ENCODE data around the gene CRISPLD2. TPM values are rescaled to one million over a fixed set of nuclear protein-coding genes. Genes with fewer than 3 reads are reported as not detected.
A peak's percentile ranks its signal among the peaks of the same experiment; 100 is the strongest.

CRISPLD2 gene
- total RNA-seq, 1 experiment from 2014 or later = 3.0 TPM

DNA sequence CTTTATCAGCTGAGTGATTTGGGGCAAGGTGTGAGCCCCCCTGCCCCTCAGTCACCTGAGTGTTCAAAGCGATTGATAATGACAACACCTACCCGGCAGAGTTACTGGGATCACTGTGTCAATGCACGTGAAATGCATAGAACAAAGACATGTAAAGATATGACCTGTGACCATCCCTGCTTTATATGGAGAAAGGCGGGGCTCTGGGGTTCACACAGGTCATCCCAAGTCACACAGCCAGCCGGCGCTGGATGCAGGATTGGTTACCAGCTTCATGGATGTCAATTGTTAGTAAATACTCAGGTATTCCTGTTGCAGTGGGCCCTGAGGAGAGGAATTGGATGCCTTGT, 64.4 kb downstream of the CRISPLD2 start:
- no peak for DNase-seq (ENCODE audit: low read depth)

DNA sequence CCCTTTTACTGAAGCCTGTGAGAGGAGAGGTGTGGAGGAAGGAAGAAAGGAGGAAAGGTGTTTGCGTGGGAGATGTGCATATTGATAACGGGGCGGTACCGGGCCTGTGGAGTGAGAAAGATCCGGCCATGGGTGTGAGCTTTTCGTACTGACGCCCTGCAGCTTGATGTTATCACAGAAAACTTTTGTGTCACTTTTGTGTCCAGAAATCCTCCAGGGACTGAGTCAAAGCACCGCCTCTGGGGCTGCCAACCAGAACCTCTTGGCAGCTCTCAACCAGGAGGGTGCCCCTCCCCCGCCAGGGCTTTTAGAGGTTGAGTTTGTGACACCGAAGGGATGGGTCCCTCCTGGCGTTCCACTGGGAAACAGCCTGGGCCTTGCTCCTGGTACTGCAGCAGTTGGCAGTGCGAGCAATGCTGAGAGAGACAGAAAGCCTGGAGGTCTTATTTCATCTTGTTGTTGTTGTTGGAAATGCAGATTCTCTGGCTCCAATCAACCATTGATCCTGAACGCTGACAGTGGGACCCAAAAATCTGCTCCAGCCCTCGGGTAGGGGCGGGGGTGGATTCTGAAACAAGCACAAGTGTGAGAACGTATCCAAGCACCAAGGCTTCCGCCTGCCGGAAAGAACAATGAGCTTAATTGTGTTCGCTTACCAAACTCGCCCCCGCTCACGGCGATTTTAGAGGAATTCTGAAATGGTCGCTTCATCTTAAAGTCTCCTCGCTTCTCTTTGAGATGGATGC, 65.0 kb downstream of the CRISPLD2 start:
- no peak for DNase-seq (ENCODE audit: low read depth)

DNA sequence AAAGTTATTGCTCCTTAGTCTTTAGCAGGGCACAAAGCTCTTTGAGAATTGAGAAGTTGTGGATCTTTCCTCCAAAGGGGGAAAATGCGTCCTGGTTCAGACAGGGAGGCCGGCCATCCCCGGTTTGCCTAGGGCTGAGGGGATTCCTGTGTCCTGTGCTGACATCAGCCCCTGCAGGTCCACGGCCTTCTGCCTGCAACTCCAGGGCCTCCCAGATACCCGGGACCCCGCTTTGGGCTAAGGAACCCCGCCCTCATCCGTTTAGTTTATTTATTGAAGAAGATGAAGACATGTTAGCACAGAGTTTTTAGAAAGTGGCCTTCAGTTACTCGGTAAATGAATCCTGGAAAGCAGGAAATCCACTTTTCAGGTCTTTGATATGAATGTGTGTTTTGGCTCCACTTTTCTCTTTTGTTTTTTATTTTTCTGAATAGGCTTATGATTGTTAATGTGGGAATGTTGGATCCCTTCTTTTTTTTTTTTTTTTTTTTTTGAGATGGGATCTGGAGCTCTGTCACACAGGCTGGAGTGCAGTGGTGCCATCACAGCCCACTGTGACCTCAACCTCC, 65.6 kb downstream of the CRISPLD2 start:
- DNase-seq (ENCODE audit: low read depth) = no peak

DNA sequence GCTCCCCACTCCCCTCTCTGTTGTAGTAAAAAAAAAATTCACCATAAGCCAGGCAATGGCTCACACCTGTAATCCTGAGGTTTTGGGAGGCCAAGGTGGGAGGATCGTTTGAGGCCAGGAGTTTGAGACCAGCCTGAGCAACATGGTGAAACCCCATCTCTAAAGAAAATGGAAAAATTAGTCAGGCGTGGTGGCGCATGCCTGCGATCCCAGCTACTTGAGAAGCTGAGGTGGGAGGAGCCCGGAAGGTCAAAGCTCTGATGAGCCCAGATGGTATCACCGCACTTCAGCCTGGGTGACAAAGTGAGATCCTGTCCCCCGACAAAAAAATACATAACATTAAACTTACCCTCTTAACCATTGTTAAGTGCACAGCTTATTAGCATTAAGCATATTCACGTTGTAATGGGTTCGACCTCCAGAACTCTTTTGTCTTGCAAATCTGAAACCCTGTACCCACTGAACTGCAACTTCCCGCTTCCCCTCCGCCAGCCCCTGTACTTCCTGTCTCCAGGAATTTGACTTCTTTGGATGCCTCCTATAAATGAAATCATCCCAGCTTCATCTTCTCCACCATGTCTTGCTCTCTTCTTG, 66.8 kb downstream of the CRISPLD2 start:
- DNase-seq (ENCODE audit: low read depth) = no peak

DNA sequence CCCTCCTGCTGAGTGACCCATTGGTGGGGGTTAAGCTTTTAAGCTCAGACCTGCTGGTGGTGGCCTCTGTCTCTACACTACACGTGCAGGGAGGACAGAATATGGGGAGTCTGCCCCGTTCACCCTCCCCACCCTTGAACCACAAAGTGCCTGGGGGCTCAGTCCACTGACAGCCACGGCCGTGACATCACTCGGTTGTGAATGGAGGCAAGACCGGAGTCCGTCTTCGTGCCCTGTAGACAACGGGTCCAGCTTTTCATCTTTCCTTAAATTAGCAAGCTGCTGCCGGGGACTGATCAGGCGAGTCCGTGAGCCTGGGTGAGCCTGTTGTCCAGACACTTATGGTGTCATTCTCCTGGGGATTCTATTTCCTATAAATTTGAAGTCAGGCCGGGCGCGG, 67.4 kb downstream of the CRISPLD2 start:
- no peak for DNase-seq (ENCODE audit: low read depth)

DNA sequence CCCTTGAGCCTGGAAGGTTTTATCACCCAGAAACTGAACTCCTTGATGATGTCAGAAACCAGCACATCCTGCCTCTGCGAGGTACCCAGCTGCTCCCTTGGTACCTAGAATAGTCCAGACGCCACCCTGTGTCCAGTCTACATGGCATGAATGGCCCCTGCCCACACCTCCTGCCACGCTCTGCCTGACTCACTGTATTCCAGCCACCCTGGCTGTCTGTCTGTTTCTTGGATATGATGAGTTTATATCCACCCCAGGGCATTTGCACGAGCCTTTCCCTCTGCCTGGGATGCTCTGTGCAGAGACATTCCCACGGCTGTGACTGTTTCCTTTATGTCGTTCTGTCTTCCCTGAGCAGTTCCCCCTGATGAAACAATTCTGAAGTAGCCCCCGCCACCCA, 68.7 kb downstream of the CRISPLD2 start:
- no peak for DNase-seq (ENCODE audit: low read depth)

DNA sequence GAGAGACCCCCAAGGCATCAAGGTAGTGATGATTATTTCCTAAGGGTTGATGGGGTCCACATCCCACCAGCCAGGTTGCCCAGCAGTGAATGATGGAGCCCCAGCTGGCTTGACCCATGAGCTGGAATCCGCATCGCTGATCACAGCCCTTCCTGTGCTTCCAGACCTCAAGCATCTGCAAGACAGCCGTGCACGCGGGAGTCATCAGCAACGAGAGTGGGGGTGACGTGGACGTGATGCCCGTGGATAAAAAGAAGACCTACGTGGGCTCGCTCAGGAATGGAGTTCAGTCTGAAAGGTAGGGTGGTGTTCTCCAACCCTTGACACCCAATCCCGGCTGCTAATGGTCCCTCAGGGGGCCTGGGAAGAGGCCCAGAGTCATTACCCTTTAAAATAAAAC, 69.3 kb downstream of the CRISPLD2 start:
- DNase-seq (ENCODE audit: low read depth) = no peak

DNA sequence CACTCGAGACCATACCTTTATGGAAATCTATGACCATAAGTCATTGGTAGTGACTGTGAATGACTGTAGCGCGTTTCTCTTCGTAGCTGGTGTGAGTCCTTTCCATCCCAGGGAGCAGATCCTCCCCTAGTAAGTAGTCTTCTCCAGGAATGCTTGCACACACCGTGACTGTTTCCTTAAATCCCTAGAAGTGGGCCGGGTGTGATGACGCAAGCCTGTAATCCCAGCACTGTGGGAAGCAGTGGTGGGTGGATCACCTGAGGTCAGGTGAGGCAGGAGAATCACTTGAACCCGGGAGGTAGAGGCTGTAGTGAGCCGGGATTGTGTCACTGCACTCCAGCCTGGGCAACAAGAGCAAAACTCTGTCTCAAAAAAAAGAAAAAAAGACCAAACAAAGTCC, 70.6 kb downstream of the CRISPLD2 start:
- no peak for DNase-seq (ENCODE audit: low read depth)

DNA sequence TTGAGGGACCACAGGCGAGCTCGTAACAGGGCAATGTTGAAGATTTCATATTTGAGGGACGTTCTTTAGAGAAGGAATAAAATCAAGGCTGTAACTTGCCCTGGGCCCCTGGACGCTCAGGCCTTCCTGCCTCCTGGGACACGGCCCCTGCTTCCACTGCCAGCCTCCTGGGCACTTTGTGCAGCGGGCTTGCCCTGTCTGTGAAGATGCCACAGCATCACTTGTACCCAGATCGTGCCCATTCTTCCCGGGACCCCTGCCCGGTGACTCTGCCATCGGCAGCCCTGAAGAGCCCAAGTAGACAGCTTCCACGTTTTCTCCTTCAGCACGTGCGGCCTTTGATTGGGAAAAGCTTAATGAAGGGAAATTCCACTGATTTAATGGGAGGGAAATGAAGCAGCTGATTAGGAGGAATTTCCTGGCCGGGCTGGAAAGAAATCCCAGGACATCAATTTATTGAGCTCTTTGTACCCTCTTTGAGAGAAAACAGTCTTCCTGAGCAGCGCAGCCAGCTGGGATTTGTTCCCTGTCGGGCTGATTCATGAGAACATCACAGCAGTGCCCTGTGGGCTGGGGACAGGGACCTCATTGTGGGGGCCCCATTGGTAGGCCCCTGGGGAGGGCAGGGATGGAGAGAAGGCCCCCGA, 71.5 kb downstream of the CRISPLD2 start:
- no peak for DNase-seq (ENCODE audit: low read depth)

DNA sequence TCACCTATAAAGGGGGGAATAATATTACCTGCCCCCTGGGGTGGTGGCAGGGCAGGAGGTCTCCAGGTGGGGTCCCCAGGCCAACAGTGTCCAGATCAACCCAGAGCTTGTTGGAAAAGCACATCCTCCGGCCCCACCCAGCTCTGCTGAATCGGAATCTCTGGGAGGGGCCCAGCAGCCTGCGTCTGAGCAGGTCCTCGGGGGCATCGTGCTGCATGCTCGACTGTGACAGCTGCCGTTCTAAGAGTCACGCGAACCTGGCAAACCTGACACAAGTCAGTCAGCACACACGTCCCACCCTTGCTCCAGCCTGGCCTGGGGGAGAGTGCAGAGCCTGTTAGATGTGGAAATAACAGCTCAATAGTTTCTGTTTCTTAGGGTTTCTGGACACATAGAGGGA, 72.3 kb downstream of the CRISPLD2 start:
- no peak for DNase-seq (ENCODE audit: low read depth)

DNA sequence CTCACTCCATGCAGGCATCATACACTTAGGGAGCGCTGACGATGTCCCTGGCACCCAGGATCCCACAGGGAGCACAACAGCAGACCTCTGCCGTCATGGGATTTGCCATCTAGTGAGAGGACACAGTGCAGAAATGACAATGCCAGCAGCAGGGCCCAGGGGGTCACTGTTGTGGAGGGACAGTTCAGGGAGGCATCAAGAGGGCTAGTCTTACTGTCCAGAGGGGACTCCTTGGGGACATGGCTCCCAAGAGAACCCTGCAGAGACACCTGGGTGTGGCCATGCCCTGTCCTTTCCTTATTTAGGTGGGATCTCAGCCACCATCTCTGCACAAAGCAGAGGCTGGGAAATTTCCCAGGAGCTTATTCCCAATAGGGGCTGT, 73.7 kb downstream of the CRISPLD2 start:
- no peak for DNase-seq (ENCODE audit: low read depth)

DNA sequence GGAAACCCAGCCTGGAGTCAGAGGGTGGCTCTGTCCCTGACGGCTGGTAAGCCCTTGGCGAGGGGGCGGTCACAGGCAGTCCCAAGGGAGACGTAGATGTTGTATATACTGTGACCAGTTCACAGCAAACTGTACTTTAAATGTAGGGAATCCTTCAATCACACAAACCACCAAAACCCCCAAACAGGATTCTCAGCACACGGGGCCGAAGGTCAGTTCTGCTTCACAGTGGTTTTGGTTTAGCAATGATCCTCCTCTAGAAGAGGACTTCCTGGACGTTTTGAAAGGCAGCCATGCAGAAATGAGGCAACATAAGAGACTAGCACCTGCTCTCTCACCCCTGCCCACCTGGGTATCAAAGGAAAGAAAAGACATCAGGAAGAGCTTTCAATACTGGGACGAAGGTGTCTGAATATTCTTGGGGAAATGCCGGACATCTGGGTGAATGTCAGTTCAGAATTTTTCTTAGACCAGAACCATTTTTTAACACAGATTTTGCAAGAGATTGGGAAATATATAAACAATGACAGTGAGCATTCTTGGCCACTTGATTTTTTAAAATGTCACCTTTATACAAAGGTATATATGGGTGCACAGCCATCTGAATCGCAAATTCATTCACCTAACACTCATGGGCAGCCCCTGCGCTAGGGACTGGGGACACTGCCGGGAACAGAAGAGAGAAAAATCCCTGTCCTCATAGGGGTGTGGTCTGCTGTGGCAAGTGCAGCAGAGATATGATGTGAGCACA, 74.2 kb downstream of the CRISPLD2 start:
- DNase-seq (ENCODE audit: low read depth) = no peak

DNA sequence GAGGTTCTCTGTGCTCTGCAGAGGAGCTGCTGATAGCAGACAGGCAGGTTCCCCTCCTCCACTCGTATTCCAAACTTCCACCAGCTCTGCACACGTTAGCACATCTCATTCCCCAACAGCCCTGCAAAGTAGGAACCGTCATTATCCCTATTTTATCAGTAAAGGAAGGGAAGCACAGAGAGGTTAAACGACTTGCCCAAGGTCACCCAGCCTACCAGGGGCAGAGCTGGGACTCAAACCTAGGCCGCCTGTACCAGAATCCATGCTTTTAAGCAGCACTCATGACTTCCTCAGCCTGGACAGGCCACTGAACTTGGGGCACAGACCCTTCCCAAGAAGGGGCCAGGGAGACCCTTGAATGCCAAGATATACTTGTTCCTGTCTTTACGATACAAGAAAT, 75.2 kb downstream of the CRISPLD2 start:
- DNase-seq (ENCODE audit: low read depth) = no peak

DNA sequence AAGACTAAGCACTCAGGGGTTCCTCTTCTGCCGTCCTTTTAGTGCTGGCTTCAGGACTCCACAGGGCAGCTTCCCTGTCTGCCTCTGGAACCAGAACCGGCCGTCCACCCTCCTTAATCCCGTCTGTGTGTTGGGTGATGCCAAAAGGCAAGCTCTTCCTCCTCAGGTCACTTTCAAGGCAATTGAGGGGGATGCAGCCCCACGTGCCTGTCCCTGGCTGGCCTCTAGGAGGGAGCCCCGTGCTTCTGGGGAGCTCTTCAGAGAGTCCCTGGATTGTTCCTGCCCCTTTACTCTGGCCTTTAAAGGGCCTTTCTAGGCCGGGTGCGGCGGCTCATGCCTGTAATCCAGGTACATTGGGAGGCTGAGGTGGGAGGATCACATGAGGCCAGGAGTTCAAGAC, 77.1 kb downstream of the CRISPLD2 start:
- no peak for DNase-seq (ENCODE audit: low read depth)

DNA sequence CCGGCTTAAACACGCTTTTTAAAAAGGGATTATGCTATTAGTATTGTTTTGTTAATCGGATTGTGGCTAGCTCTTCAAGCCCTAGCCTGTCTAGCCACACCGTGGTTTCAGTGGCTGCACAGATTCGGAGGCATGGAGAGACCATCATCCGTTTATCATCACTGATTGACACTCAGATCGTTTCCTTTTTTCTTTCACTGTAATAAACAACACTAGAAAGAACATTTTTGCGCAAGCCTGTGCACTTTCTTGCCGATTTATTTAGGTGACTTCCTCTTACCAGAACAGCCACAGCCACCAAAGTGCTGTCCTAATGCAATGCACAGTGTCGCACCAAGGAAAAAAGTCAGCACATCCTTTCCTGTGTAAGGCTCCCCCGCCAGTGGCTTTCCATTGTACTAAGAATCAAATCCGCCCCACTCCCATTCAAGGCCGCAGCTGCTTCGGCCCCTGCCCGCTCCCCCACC, 78.2 kb downstream of the CRISPLD2 start:
- no peak for DNase-seq (ENCODE audit: low read depth)

DNA sequence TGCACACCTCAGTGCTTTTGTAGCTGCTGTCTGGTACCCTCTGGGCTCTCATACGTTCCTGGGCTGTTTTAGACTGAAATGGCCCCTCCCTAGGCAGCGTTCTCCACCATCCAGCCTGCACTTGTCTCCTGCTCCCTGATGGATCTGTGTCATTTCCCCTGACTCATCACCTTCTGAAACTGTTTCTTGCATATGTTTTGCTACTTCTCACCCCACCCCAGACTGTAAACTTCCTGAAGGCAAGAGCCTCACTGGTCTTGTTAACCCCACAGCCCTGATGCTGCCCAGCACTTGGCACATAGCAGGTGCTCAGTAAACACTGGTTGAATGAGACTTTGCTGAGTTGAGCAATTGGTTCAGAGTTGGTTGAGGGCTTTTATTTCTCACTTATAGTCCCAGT, 78.7 kb downstream of the CRISPLD2 start:
- DNase-seq (ENCODE audit: low read depth) = peak; percentile 11

DNA sequence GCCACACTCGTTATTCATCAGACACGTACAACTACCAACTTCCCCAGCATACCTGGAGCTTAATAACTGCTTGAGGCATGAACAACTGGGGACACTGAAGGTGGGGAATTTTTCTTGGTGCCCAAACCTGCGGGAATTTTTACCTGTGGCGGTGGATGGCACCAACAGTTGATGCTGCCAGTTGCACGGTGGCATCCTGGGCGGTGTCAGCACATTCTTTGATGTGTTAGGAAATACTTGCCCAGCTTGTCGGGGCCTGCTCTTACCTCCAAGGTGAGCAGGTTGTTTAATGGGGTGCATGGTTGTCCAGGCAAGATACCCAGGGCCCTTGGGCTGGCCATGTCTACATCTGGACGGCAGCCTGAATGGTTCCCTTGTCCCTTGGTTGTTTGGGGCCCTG, 79.6 kb downstream of the CRISPLD2 start:
- no peak for DNase-seq (ENCODE audit: low read depth)

DNA sequence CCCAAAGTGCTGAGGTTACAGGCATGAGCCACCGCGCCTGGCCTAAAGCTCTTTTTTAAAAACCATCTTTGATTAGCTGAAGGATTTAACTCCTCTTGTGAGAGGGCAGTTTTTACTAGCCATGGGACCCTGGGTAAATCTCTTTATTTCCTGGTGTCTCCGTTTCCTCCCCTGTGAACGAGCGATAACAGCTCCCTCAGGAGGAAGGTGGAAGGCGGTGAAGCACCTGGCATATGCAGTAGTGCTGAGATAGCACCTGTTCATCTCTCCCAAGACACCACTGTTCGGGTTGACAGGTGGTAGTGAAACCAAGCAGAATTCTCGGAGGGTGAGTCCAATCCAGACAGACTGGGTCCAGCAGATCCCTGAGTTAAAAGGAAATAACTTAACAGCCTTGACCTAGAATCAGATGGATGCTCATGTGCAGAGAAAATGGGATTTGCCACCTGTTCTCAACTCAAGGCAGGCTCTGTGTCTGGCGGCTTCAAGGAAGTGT, 86.2 kb downstream of the CRISPLD2 start:
- DNase-seq (ENCODE audit: low read depth) = peak; percentile 11

DNA sequence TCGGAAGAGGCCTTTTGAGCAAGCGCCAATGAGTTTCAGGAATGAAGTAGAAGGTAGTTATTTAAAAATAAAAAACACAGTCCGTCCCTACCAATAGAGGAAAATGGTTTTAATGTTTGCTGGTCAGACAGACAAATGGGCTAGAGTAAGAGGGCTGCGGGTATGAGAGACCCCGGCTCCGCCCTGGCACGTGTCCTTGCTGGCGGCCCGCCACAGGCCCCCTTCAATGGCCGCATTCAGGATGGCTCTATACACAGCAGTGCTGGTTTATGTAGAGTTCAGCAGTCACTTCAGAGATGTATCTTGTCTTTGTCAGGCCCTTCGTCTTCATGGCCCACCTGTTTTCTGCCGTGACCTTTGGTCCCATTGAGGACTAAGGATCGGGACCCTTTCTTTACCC, 87.3 kb downstream of the CRISPLD2 start:
- DNase-seq (ENCODE audit: low read depth) = no peak

DNA sequence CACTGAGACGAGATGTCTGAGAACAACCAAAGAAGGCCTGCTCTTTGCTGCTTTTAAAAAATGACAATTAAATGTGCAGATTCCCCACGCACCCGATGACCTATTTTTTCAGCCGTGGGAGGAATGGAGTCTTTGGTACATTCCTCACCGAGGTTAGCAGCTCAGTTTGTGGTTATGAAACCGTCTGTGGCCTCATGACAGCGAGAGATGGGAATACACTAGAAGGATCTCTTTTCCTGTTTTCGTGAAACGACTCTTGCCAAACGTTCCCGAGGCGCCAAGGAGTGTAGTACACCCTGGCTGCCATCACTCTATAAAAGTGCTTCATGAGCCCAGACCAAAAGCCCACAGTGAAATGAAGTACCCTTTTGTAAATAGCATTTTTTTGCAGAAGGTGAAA, 87.8 kb downstream of the CRISPLD2 start:
- DNase-seq (ENCODE audit: low read depth) = peak; percentile 56

DNA sequence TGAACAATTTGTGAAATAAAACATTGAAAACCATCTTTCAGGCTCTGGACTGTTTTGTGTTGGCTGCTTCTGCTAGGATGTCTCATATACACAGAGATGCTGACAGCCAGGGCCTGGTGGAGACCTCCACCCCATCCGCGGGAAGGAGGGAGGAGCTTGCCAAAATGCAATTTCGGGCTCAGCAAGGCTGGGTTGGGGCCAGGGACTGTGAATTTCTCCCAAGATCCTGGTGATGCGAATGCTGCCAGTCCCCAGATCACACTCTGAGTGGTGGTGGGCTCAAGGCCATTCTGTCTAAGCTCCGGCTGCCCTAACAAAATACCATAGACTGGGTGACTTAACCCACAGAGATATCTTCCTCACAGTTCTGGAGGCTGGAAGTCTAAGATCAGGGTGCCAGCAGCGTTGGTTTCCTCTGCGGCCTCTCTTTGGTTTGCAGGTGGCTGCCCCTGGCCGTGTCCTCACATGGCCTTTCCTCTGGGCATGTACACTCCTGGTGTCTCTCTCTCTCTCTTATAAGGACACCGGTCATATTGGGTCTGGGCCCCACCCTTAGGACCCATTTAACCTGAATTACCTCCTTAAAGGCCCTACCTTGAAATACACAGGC, 89.8 kb downstream of the CRISPLD2 start:
- DNase-seq (ENCODE audit: low read depth) = no peak
